ENCODE results near the gene PIGN. TPM values are rescaled to one million over a fixed set of nuclear protein-coding genes. Genes with fewer than 3 reads are reported as not detected.

The PIGN gene
- total RNA-seq, 1 experiment from 2014 or later = 21.4 TPM

DNA sequence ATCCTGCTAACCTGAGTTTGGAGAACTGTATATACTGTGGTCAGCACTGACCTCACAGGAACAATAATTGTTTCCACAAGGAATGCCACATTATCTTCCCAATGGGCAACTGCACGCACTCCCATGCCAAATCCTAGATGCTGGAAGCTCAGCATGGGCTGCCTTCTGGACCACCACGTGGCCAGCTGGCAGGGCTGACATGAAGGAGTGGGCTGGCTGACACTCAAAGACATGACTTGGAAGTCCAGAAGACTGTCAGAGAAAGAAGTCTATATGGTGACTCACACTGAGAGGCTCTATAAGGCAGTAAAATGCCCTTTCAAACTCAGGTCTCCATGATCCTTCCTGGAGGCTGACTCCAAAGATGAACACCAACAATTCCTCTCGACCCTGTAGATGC is 195.7 kb downstream of the PIGN start:
- ChIA-PET POLR2A (no interaction called here), CTCF (no interaction called here)
- Histone ChIP-seq H3K9me3 (ENCODE audit: control insufficient read depth, insufficient read depth, low read depth, low read length) (no peaks in the 10 kb centered on the region), H3K27me3 (ENCODE audit: control insufficient read depth, insufficient read depth, low read length) (no peaks in the 10 kb centered on the region), H3K4me1 (ENCODE audit: control insufficient read depth, insufficient read depth, low read length) (no peaks in the 10 kb centered on the region), H3K4me3 (ENCODE audit: low read depth in 2 of 2, low read length in 2 of 2) (no peak overlapping the region), H3K36me3 (ENCODE audit: control insufficient read depth, insufficient read depth, low read length) (no peaks in the 10 kb centered on the region), H3K27ac (ENCODE audit: low read length) (no peak overlapping the region)
- no TSS peak for BruUV-seq (replicated peaks)
- TF ChIP-seq POLR2AphosphoS5 (IDR thresholded peaks at IDR 0.05; ENCODE audit: low read depth, low read length) (no peak), SIN3A (IDR thresholded peaks at IDR 0.05; ENCODE audit: borderline replicate concordance, insufficient read depth, low read depth, low read length) (no peak), TCF7L2 (IDR thresholded peaks at IDR 0.05; ENCODE audit: low read depth, low read length) (no peak)
- TF ChIP-seq, protein P1, sequence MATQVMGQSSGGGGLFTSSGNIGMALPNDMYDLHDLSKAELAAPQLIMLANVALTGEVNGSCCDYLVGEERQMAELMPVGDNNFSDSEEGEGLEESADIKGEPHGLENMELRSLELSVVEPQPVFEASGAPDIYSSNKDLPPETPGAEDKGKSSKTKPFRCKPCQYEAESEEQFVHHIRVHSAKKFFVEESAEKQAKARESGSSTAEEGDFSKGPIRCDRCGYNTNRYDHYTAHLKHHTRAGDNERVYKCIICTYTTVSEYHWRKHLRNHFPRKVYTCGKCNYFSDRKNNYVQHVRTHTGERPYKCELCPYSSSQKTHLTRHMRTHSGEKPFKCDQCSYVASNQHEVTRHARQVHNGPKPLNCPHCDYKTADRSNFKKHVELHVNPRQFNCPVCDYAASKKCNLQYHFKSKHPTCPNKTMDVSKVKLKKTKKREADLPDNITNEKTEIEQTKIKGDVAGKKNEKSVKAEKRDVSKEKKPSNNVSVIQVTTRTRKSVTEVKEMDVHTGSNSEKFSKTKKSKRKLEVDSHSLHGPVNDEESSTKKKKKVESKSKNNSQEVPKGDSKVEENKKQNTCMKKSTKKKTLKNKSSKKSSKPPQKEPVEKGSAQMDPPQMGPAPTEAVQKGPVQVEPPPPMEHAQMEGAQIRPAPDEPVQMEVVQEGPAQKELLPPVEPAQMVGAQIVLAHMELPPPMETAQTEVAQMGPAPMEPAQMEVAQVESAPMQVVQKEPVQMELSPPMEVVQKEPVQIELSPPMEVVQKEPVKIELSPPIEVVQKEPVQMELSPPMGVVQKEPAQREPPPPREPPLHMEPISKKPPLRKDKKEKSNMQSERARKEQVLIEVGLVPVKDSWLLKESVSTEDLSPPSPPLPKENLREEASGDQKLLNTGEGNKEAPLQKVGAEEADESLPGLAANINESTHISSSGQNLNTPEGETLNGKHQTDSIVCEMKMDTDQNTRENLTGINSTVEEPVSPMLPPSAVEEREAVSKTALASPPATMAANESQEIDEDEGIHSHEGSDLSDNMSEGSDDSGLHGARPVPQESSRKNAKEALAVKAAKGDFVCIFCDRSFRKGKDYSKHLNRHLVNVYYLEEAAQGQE (IDR thresholded peaks at IDR 0.05; ENCODE audit: insufficient read depth in 1 of 2, low read depth in 2 of 2, low read length in 1 of 2) = no peak
- TF ChIP-seq, protein P2, sequence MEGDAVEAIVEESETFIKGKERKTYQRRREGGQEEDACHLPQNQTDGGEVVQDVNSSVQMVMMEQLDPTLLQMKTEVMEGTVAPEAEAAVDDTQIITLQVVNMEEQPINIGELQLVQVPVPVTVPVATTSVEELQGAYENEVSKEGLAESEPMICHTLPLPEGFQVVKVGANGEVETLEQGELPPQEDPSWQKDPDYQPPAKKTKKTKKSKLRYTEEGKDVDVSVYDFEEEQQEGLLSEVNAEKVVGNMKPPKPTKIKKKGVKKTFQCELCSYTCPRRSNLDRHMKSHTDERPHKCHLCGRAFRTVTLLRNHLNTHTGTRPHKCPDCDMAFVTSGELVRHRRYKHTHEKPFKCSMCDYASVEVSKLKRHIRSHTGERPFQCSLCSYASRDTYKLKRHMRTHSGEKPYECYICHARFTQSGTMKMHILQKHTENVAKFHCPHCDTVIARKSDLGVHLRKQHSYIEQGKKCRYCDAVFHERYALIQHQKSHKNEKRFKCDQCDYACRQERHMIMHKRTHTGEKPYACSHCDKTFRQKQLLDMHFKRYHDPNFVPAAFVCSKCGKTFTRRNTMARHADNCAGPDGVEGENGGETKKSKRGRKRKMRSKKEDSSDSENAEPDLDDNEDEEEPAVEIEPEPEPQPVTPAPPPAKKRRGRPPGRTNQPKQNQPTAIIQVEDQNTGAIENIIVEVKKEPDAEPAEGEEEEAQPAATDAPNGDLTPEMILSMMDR (IDR thresholded peaks at IDR 0.05) = no peak
- intact Hi-C loops (cut with micrococcal nuclease; ENCODE audit: unreplicated experiment) (no loop called here), in situ Hi-C loops (cut with HindIII; ENCODE audit: low pct_unique_long_range_greater_than_20kb, low sequenced_read_pairs) (no loop called here)
- ATAC-seq (no peak), DNase-seq (ENCODE audit: low read depth, low spot score) (no peak)

Other genes starting within 250 kb of the PIGN start
- 19.5 TPM for gene RELCH, start 199 bp upstream of the PIGN start, total RNA-seq (2021; ENCODE audit: unreplicated experiment)
- 14.1 TPM for gene TNFRSF11A, start 138.3 kb upstream of the PIGN start, total RNA-seq (2021; ENCODE audit: unreplicated experiment)